ENCODE measurements around the gene TJP1.

GRCh38 chr15:29776859-29777258 is 45.4 kb downstream of the TJP1 start:
- no peak for TF ChIP-seq RB1 (IDR thresholded peaks at IDR 0.05; ENCODE audit: low read depth)
- no peak for TF ChIP-seq ZNF398 (CRISPR knock-in tag; IDR thresholded peaks at IDR 0.05)
- no peak for TF ChIP-seq FOXK2 (conservative IDR thresholded peaks at IDR 0.05 in 1 of 2, IDR thresholded peaks at IDR 0.05 in 1 of 2; ENCODE audit: low read depth in 2 of 2)
- TF ChIP-seq ZBTB8A (IDR thresholded peaks at IDR 0.05; ENCODE audit: partially characterized antibody) = no peak
- TF ChIP-seq BCL6 (CRISPR knock-in tag; IDR thresholded peaks at IDR 0.05) = no peak
- TF ChIP-seq CTCF (IDR thresholded peaks at IDR 0.05 in 2 of 3, conservative IDR thresholded peaks at IDR 0.05 in 1 of 3; ENCODE audit: insufficient read depth in 2 of 3, low read depth in 1 of 3, low read length in 3 of 3) = no peak
- no peak for TF ChIP-seq POLR2AphosphoS5 (IDR thresholded peaks at IDR 0.05; ENCODE audit: control insufficient read depth, insufficient read depth, low read depth, low read length)
- no peak for TF ChIP-seq ZNF76 (CRISPR knock-in tag; IDR thresholded peaks at IDR 0.05; ENCODE audit: borderline replicate concordance)
- TF ChIP-seq BRCA1 (IDR thresholded peaks at IDR 0.05) = no peak
- no peak for TF ChIP-seq BRCA1 (CRISPR knock-in tag; IDR thresholded peaks at IDR 0.05)
- no peak for TF ChIP-seq ZNF740 (CRISPR knock-in tag; IDR thresholded peaks at IDR 0.05)
- no peak for TF ChIP-seq ZNF740 (tag; IDR thresholded peaks at IDR 0.05)
- no peak for TF ChIP-seq KLF13 (tag; IDR thresholded peaks at IDR 0.05; ENCODE audit: borderline replicate concordance, low read depth)
- TF ChIP-seq HCFC1 (IDR thresholded peaks at IDR 0.05; ENCODE audit: low read depth, low read length) = no peak
- TF ChIP-seq MEIS2 (IDR thresholded peaks at IDR 0.05; ENCODE audit: partially characterized antibody) = no peak
